GM21526 (cell line): ENCODE results near the gene XRCC4.

ENCODE experiments used
- ATAC-seq: cut with Tn5 transposase; IDR thresholded peaks from one replicate; pipeline ENCODE4 v1.9.1; 2021; ENCODE audit warnings: moderate library complexity; ENCODE audit not compliant: unreplicated experiment, low FRiP score

The XRCC4 gene

DNA sequence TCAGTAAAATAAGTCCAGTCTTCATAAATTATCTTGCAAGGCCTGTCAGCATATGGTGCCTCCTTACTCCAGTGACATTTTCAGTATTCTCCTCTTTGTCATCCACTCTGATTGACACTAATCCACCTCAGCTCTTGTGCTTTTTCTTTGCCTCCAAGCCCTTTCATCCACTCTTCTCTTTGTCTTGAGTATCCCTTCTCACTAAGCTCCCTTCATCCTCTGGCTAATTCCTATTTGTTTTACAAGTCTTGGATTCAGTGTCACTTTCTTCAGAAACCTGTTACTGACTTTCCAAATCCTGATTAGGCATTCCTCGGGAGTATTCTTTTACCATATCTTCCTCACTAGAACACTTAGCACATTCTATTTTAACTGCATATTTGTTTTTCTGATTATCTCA, 293.6 kb downstream of the XRCC4 start:
- ATAC-seq: no peak

DNA sequence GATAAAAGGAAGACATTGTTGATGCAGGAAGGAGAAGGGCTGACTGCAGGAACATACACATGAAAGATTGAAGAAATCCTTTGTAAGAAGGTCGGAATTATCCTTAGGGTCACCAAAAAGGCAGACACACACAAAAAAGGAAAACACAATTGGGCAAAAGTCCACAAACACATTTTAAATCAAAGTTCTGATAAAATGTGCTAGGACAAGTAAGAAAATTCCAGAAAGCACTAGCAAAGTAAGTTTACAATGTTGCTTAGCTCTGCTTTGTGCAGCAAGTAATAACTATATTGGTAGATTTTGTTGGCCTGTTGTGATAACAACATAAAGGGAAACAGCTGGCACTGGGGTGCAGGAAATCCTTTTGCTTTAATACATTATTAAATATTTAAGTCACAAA, 294.4 kb downstream of the XRCC4 start:
- no peak for ATAC-seq

DNA sequence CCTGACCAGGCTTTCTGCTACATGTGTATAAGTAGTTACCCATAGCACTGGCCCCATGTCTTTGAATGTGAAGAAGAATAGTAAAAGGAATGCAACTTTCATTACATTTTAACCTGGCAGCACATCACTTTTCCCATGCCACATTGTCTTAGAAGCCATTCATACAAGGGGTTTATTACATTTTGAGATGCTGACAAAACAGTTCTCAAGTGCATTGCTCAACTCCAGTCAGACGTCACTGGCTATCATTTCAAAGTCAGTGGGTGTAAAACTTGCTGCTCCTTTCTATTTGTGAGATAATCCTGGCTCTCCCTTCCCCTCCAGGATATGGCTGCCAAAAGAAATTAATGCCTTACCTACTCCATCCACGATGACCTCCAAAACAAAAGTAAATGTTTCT, 297.2 kb downstream of the XRCC4 start:
- no peak for ATAC-seq

DNA sequence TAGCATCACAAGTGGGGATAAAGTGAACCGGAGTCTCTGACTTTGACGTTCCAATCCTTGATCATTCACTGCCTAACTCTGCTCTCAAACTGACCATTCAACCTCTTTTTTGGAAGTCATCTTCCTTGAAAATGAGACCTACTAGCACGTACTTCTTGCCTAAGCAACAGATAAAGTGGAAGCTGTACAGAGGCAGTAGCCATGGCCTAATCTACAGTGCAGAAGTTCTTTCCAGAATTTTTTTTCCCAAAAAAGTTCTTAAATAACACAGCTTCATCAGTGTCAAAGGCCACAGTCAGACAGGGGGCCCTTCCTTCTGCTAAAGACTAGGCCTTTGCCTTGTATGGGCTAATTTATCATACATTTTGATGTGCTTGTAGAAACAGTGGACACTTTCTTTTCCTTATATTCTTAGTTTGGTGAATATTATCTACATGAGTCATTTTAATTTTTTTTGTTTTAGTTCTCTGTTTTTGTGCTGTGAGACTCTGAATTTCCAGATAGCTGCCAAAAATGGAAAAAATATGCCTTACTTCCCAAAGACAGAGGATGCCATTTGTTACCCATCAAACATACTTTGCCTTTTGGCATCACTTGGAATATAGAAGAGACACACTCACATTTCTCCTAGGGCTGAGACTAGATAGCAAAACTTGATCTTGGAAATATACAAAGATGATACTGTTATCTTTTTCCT, 297.9 kb downstream of the XRCC4 start:
- ATAC-seq: no peak

DNA sequence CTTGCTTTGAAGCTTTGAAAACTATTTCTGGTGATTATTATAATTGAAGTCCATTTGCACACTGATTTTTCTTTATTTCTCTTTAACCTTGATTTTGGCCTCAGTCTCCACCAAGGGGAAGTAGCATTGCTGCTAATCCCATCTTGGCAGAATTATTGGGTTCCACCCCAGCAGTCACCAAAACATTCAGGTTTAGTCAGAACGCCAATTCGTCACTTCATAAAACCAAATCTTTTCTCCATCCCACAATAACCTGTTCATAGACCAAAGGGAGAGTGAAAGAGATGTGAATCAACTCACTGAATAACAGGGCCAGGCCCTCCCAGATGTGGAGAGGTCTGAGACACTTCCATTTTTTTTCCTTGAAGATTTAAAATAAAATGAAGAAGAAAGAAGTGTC, 299.1 kb downstream of the XRCC4 start:
- ATAC-seq: no peak

DNA sequence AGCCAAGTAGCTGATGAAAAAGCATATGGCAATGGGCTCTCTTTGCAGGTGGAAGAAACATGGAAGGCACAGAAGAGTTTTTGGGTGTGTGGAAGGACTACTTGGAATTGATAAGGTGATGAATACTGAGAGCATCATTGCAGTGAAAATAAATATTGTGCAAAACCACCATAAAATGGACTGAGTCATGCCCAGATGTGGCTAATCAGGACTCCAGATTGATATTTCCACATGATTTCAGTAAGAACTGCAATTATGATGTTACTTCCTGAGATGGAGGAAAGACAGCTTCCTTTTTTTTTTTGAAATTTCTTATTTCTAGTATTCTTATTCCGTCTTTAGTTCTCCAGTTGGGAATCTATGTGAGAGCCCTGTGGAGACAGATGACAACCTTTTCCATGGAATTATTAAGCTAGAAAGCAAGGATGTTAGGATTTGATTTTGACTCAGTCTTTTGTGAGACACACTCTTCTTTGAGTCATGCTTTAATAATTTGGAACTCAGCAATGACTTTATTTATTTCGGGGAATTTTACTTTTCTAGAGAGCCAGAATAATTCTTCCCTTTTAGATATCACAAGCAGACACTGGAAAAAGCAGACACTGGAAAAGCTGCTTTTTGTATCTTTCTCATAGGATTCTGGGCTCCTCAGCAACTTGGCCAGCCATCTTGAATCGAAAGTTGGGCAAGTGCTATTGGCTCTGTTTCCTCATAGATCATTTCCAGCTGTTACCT, 300.0 kb downstream of the XRCC4 start:
- no peak for ATAC-seq

DNA sequence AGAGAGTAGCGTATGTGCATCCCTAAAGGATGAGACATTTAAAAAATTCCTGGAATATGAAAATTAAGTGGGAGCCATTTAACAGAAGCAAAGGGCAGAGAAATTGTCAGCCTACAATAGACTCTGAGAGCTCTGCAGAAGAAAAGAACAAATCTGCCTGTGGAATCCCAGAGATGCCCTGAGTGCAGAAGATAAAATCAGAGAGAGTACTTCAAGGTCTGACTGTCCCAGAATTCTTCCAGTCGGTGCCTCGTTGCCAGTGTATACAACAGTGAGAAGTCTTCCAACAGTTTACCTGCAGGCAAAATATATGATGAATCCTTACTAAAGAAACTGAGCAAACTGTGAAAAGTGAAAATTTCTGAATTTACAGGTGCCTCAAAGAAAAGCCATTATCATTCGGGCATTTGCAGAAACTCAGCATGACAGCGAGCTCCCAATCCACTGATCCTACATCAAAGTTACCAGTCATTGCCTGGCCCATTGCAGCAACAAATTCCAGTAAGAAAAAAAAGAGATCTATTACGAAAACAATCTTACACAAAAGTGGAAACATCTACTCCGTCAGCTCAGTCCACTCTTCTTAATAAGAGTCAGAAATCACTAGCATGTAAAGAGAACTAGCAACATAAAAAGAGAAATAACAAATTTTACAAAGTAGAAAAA, 301.4 kb downstream of the XRCC4 start:
- no peak for ATAC-seq

DNA sequence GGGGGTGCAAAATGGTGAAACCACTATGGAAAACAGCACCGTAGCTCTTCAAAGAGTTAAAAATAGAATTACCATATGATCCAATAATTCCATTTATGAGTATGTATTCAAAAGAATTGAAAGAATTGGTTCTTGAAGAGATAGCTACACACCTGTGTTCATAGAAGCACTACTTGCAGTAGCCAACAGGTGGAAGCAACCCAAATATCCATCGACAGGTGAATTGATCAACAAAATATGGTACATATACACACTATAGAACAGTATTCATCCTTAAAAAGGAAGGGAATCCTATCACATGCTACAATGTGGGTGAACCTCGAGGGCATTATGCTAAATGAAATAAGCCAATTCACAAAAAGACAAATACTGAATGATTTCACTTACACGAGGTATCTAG, 308.5 kb downstream of the XRCC4 start:
- ATAC-seq: no peak

DNA sequence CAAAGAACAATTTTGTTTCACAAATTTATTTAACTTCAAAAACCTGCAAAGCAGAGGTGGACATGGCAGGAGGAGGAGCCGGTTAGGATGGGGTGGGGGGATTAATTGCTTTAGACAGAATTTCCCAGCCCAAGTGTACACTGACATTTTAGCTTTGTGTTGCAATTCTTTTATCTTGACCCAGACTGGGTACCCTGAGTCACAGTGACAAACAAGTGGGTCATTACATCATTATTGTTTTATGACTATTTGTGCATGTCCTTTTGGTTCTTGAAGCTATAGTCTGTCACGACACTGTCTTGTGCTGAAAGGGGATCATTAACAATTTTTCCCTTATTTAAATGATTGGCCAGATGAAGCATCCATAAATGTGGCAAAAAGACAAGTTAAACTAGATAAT, 309.7 kb downstream of the XRCC4 start:
- ATAC-seq: no peak

DNA sequence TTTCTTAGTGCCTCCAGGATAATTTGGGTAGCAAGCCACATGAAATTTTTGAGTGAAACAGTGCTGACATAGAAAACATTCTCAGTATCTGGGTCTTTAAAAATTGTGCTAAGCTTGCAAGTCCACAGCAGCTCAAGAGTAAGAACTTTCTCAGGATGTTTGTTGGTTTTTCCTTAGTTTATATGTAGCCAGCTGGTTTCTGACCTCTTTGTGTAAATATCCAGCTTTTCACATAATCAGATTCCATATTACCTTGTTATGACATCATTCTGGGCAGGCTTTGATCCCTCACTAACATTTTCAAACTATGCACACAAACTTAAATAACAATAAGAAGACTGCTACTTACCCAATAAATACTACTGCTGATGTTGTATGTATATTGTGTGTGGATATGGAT, 311.3 kb downstream of the XRCC4 start:
- no peak for ATAC-seq

DNA sequence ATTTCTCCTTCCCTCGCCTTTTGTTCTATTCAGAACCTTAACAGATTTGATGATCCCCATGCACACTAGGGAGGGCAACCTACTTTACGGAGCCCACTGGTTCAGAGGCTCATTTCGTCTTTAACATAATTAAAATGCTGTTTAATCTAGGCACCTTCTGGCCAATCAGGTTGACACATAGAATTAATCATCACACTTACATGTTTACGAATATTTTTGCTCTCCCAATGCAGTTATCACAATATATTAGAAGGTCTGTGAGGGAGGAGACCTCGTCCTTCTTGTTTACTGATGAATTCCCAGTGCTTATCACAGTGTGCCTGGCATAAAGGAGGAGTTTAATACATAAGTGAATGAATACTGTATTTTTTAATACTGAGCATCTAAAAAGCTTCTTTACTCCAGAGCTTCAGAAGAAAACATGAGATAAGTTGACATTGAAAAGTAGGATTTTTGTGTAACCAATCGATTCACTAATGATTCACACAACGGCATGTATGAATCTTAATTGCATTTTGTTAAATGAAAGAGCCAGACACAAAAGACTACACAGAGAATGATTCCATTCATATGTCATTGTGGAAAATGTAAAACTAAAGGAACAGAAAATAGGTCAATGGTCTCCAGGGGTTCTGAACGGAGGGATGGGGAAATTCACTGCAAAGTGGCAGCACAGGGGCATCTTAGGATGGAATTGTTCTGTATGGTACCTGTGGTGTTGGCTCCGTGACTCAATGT, 315.6 kb downstream of the XRCC4 start:
- no peak for ATAC-seq

DNA sequence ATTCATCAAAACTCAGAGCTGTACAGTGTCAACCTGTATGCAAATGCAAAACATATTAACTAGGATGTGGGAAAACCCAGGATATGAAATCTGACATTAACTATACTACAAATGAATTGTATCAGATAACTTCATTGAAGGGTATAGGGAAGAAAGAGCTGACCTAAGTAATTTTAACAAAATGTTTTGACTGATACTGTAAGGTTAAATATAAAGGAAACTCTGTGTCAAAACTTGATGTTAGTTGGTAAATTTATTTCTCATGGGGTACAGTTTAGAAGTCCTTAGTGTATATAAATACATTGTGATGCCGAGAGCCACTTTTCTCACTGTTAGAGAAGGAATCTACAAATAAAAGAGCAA, 316.1 kb downstream of the XRCC4 start:
- no peak for ATAC-seq

DNA sequence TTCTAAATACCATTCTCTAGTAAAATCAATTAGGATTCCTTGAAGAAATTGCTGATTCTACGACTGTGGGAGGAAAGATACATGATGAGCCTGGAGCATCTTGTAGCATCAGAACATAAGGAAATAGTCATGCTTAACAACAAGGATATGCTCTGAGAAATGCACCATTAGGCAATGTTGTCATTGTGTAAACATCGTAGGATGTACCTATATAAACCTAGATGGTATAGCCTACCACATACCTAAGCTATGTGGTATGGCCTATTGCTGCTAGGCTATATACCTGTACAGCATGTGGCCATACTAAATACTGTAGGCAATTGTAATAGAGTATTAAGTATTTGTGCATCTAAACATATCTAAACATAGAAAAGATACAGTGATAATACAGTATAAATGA, 316.8 kb downstream of the XRCC4 start:
- ATAC-seq: no peak

DNA sequence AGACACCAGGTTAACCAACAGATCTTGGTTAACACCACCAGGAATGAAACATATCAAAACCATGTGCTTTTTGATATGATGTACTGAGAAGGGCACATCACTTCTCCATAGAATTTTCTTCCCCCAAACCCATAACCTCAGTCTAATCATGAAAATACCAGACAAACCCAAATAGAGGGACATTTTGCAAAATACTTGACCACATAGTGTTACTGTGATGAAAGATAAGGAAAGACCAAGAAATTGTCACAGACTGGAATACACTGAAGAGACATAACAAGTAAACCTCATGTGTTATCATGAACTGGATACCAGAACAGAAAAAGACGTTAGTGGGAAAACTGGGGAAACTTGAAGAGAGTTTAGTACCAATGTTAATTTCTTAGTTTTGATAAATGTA, 319.3 kb downstream of the XRCC4 start:
- ATAC-seq: no peak

DNA sequence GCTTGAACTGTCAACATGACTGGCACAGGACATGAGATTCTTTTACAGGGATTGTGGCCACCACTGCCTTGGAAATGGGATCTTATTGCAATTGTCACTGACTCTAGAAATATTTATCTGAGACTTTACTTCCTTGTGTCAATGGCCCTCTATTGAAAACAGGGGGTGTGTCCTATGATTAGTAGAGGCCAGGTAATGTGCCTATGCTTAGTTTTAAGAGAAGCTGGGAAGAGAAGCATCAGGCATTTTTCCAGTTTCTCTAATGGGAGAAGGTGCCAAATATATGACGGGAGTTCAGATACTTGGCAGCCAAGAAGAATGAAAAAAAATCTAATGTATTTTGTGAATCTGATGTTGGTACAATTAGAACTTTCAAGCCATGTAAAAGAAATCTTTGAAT, 320.3 kb downstream of the XRCC4 start:
- ATAC-seq: no peak

DNA sequence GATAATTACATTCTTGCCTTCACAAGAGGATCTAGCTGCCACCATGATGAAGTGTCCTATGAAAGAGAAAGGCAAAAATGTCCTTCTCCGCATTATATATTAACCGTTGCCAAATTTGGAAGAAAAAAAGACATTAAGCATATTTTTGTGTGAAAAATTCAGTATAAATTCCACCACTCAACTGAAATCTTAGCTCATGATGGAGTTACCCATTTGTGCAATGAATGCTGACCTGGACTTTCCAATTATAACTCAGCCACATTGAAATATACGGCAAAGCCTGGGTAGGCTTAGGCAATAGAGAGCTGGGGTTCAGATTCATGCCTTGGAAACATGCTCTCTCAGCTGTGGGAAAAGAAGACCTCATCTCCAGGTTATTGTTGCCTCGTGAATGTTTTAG, 322.9 kb downstream of the XRCC4 start:
- ATAC-seq: no peak

DNA sequence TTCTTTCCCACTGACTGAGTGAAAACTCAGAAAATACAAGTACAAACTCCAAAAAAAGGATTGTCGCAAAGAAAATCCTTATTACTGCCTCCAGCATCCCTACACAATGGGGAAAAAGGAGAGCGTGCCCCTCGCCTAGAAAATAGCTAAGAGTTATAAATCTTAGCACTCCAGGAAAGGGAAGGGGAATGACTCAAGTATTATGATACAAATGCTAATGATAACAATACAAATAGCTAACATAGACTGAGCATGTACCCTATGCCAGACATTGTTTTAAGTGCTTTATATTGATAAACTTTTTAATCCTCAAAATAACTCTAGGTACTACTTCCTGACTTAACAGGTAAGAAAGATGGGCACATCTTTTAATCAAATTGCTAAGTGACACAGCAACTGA, 323.4 kb downstream of the XRCC4 start:
- no peak for ATAC-seq

DNA sequence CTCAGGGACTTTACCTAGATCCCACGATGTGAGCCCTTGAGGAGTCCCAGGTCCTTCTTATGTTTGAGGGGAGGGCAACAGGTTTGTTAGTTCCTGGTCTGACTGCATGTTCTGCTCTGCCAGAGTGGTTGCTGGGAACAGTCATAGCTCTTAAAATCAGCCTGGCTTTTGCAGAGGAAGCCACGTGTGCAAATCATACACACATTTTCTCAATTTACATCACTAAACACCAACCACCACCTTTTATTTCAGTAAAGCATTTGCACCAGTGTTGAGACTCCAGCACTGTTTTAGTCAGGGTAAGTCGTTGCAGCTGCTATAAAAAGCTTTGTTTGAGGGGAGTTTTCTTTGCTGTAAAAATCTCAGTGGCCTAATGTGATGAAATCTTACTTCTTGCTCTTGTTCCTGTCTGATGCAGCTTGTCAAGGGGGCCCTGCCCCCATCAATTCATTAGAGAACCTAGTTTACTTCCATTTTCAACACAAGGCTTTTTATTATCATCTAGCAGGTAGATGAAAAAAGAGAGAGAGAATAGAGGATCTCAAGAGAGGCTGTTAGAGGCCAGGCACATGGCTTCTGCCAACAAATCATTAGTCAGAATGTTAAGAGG, 323.9 kb downstream of the XRCC4 start:
- ATAC-seq: peak; percentile 63

DNA sequence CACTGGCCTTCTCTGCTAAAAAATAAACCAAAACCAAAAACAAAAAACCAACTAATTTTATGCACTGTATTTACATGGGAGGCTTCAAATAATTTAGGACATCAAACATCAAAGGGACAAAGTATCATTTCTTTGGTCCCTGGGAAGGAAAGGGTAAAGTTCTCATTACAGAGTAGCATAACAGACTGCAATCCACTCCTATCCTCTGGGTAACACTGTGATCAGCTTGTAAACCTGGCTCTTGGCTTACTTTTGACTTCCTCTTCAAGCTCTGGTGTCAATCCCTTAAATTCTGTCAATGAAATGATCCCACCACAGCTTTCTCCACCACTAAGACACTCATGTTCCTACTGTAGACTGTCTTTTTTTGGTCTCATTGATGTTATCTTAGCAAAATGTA, 324.4 kb downstream of the XRCC4 start:
- ATAC-seq: no peak
